Sigmoid colon (tissue), 7 donors: ENCODE measurements around the gene KCNMB3. TPM values are rescaled to one million over a fixed set of nuclear protein-coding genes. Genes with fewer than 3 reads are reported as not detected.

Experiments used
- DNase-seq: peaks from one replicate; pipeline ENCODE4 v3.0.0-alpha.2; 2019
- H3K27ac ChIP-seq, 4 donors: fragments of 200-600 bp; sonication (generic); one replicate each; pipeline ENCODE4 v1.5.1; 2016 to 2019; ENCODE audit warnings: mild to moderate bottlenecking in 1 of 4
- H3K27me3 ChIP-seq, 3 donors: fragments of 200-600 bp; sonication (generic); one replicate each; pipeline ENCODE4 v1.5.1; 2019; ENCODE audit warnings: mild to moderate bottlenecking in 1 of 3
- H3K36me3 ChIP-seq, 4 donors: fragments of 200-600 bp; sonication (generic); one replicate each; pipeline ENCODE4 v1.5.1; 2016 to 2019
- H3K4me1 ChIP-seq, 4 donors: fragments of 200-600 bp; sonication (generic); one replicate each; pipeline ENCODE4 v1.5.1; 2017 to 2019
- H3K4me3 ChIP-seq, 4 donors: fragments of 200-600 bp; sonication (generic); one replicate each; pipeline ENCODE4 v1.5.1; 2017 to 2019; ENCODE audit warnings: mild to moderate bottlenecking in 2 of 4, moderate library complexity in 1 of 4
- H3K9me3 ChIP-seq, 4 donors: fragments of 200-600 bp in 3 of 4; sonication (generic) in 3 of 4; one replicate each; pipeline versions ENCODE4 v1.5.1 to v1.6.1; 2013 to 2019
- EP300 ChIP-seq, 4 donors: sonication (generic); formaldehyde crosslinking; IDR thresholded peaks; one replicate each; pipeline ENCODE4 v1.6.1; 2017; ENCODE audit warnings: antibody characterized with exemption in 4 of 4
- POLR2A ChIP-seq, 2 donors: fragments of 450-650 bp; IDR thresholded peaks; one replicate each; pipeline ENCODE4 v1.6.1; 2016; ENCODE audit warnings: antibody characterized with exemption in 2 of 2, mild to moderate bottlenecking in 2 of 2, moderate library complexity in 2 of 2
- POLR2AphosphoS5 ChIP-seq, 4 donors: sonication (generic); formaldehyde crosslinking; IDR thresholded peaks; one replicate each; pipeline ENCODE4 v1.6.1; 2017; ENCODE audit warnings: antibody characterized with exemption in 4 of 4
- WGBS, 2 donors: extraction: QIAGEN DNeasy Blood & Tissue Kit; methylation state at CpG; one replicate each; pipeline ENCODE4 v1.1.7; 2013; 5-methylcytosine and 5-hydroxymethylcytosine counted together
- intact Hi-C: fragments of 100-400 bp; cut with DNase I; formaldehyde crosslinking; loops from one replicate; pipeline ENCODE4 v1.15.1; 2023
- polyA plus RNA-seq, 3 donors: library from polyadenylated mRNA; stranded (reverse); fragments of 200-250 nt; gene quantifications; one replicate each; pipeline ENCODE4 v1.2.3, GENCODE V29; 2013
- total RNA-seq, 4 donors: library from RNA; depleted of rRNA; stranded (reverse); fragments of >200 nt; gene quantifications; one replicate each; pipeline ENCODE4 v1.1.0, GENCODE V29; 2016
- TF ChIP-seq, protein P1 (sequence below), 4 experiments: fragments of 450-650 bp in 3 of 4; fragments of 200-600 bp in 1 of 4; IDR thresholded peaks; one replicate each; pipeline ENCODE4 v1.5.1; 2016 to 2019; ENCODE audit warnings: antibody characterized with exemption in 4 of 4, mild to moderate bottlenecking in 3 of 4, moderate library complexity in 2 of 4
- donor health status: healthy with polysubstance abuse.
- donor health status: Bipolar disorder and iron deficiency.
- donor health status: healthy.

The KCNMB3 gene
- total and polyA plus RNA-seq, 7 donors: 0.60 to 7.2 (median 2.7) TPM

DNA sequence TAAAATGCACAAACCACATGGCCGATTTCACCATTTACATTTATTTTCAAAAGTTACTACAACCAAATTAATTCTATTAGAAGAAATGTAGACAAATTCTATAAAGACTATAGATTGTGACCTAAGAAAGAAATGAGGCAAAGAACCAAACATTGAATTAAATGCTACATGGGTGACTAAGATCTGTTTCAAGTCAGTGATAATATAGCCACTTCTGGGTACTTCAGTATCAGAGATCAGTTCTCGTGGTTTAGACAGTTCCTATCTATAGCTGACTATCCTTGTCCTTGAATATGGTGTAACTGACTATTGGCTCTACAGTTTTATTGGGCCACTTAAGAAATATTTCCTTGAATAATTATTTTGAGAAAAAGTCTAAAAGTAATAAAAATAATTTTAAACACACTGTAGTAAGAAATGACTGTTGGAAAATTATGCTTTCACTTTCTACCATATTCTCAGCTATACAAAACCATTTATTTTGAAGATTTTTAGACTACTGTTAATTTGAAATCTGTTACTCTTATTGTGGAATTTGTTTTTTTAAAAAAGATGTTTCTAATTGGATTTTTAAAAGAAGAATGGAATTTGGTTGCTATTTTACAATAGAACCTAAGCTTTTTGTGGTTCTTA lies 14.1 kb downstream of the KCNMB3 start:
- H3K4me3 ChIP-seq: no peak overlapping the region
- no peaks in the 10 kb centered on the region for H3K27me3 ChIP-seq
- no peaks in the 10 kb centered on the region for H3K4me1 ChIP-seq
- H3K9me3 ChIP-seq: no peaks in the 10 kb centered on the region
- no peak for DNase-seq
- 85 to 93% methylated on average over 2 of the region's 2 CpGs for WGBS, 2 donors
- no peak overlapping the region for H3K27ac ChIP-seq
- TF ChIP-seq POLR2AphosphoS5 (IDR thresholded peaks at IDR 0.05) (no peak), POLR2A (IDR thresholded peaks at IDR 0.05) (no peak), EP300 (IDR thresholded peaks at IDR 0.05) (no peak)
- TF ChIP-seq, protein P1, sequence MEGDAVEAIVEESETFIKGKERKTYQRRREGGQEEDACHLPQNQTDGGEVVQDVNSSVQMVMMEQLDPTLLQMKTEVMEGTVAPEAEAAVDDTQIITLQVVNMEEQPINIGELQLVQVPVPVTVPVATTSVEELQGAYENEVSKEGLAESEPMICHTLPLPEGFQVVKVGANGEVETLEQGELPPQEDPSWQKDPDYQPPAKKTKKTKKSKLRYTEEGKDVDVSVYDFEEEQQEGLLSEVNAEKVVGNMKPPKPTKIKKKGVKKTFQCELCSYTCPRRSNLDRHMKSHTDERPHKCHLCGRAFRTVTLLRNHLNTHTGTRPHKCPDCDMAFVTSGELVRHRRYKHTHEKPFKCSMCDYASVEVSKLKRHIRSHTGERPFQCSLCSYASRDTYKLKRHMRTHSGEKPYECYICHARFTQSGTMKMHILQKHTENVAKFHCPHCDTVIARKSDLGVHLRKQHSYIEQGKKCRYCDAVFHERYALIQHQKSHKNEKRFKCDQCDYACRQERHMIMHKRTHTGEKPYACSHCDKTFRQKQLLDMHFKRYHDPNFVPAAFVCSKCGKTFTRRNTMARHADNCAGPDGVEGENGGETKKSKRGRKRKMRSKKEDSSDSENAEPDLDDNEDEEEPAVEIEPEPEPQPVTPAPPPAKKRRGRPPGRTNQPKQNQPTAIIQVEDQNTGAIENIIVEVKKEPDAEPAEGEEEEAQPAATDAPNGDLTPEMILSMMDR (IDR thresholded peaks at IDR 0.05): no peak
- peaks cover 0 to 28% (median 0%) of the 10 kb centered on the region in 4 donors for H3K36me3 ChIP-seq
- intact Hi-C loops: no loop called here

DNA sequence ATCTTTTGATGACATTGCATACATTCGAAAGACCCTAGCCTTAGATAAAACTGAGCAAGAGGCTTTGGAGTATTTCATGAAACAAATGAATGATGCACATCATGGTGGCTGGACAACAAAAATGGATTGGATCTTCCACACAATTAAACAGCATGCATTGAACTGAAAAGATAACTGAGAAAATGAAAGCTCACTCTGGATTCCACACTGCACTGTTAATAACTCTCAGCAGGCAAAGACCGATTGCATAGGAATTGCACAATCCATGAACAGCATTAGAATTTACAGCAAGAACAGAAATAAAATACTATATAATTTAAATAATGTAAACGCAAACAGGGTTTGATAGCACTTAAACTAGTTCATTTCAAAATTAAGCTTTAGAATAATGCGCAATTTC lies 16.7 kb downstream of the KCNMB3 start:
- no peak overlapping the region for H3K27ac ChIP-seq
- H3K36me3 ChIP-seq: peaks cover 0 to 48% (median 3%) of the 10 kb centered on the region in 4 donors
- no peak overlapping the region for H3K4me3 ChIP-seq
- TF ChIP-seq, protein P1 (IDR thresholded peaks at IDR 0.05): no peak
- TF ChIP-seq EP300 (IDR thresholded peaks at IDR 0.05) (no peak), POLR2AphosphoS5 (IDR thresholded peaks at IDR 0.05) (no peak), POLR2A (IDR thresholded peaks at IDR 0.05) (no peak)
- intact Hi-C loops: no loop called here
- no peaks in the 10 kb centered on the region for H3K4me1 ChIP-seq
- H3K9me3 ChIP-seq: no peaks in the 10 kb centered on the region
- no peak for DNase-seq
- WGBS, 2 donors: 94 to 95% methylated on average over 4 of the region's 4 CpGs
- no peaks in the 10 kb centered on the region for H3K27me3 ChIP-seq

DNA sequence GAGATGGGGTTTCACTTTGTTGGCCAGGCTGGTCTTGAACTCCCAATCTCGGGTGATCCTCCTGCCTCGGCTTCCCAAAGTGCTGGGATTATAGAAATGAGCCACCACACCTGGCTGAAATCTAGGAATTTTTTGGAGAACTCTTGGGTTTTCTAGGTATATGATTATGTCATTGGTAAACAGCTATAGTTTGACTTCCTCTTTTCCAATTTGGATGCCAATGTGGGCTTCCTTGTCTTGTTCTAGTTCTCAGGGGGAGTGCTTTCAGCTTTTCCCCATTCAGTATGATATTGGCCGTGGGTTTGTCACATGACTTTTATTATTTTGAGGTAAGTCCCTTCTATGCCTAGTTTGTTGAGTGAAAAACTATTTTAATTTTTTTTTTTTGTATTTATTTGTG lies 17.9 kb downstream of the KCNMB3 start:
- TF ChIP-seq, protein P1 (IDR thresholded peaks at IDR 0.05): no peak
- no peak for TF ChIP-seq POLR2A (IDR thresholded peaks at IDR 0.05)
- TF ChIP-seq POLR2AphosphoS5 (IDR thresholded peaks at IDR 0.05): no peak
- TF ChIP-seq EP300 (IDR thresholded peaks at IDR 0.05): no peak
- H3K4me3 ChIP-seq: no peak overlapping the region
- H3K27ac ChIP-seq: no peak overlapping the region
- no peak for DNase-seq
- intact Hi-C loops: no loop called here
- no peaks in the 10 kb centered on the region for H3K27me3 ChIP-seq
- H3K4me1 ChIP-seq: no peaks in the 10 kb centered on the region
- H3K9me3 ChIP-seq: no peaks in the 10 kb centered on the region
- 94 to 99% methylated on average over 3 of the region's 3 CpGs for WGBS, 2 donors
- peaks cover 0 to 57% (median 4%) of the 10 kb centered on the region in 4 donors for H3K36me3 ChIP-seq

DNA sequence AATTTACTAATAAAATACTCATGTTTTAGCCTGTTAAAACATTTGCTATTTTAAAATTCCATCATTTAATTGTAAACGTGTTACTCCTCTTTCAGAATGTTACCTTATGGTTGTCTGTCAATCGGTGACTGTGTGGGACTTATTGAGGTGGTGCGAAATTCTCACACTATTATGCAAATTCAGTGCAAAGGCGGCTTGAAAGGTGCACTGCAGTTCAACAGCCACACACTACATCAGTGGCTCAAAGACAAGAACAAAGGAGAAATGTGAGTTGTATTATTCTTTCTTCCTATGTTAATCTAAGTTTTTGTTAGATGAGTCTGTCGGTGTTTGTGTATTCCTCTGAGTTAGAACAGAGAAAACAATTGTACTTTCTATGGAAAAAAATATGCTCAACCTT lies 21.7 kb downstream of the KCNMB3 start:
- no peak overlapping the region for H3K27ac ChIP-seq
- no peaks in the 10 kb centered on the region for H3K27me3 ChIP-seq
- H3K36me3 ChIP-seq: peaks cover 0 to 69% (median 4%) of the 10 kb centered on the region in 4 donors
- no peak for DNase-seq
- H3K9me3 ChIP-seq: no peaks in the 10 kb centered on the region
- no peak overlapping the region for H3K4me3 ChIP-seq
- no peaks in the 10 kb centered on the region for H3K4me1 ChIP-seq
- intact Hi-C loops: no loop called here
- TF ChIP-seq EP300 (IDR thresholded peaks at IDR 0.05) (no peak), POLR2AphosphoS5 (IDR thresholded peaks at IDR 0.05) (no peak), POLR2A (IDR thresholded peaks at IDR 0.05) (no peak)
- TF ChIP-seq, protein P1 (IDR thresholded peaks at IDR 0.05): no peak
- 85 to 89% methylated on average over 5 of the region's 5 CpGs for WGBS, 2 donors

DNA sequence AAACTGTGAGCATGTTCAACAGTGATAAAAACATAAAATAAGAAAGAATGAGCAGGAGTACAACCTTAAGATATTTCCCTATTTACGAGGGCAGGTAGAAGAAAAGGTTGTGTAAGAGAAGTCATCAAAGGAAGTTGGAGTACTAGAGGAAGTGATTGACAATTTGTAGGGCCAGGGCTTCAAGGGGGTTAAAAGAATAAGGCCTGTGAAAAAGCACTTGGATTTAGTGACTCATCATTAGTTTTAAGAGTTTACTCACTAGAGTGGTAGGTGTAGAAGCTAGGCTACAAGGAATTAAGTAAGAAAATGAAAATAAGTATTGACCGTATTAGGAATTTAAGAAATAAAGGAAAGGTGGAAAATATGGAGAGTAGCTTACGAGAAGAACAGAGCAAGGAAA lies 23.6 kb downstream of the KCNMB3 start:
- intact Hi-C loops: no loop called here
- TF ChIP-seq POLR2A (IDR thresholded peaks at IDR 0.05): no peak
- TF ChIP-seq, protein P1 (IDR thresholded peaks at IDR 0.05): no peak
- no peak for TF ChIP-seq EP300 (IDR thresholded peaks at IDR 0.05)
- TF ChIP-seq POLR2AphosphoS5 (IDR thresholded peaks at IDR 0.05): no peak
- 89% methylated on average over 3 of the region's 3 CpGs for WGBS, 2 donors
- no peaks in the 10 kb centered on the region for H3K27me3 ChIP-seq
- no peak overlapping the region for H3K27ac ChIP-seq
- peaks cover 0 to 78% (median 4%) of the 10 kb centered on the region in 4 donors for H3K36me3 ChIP-seq
- no peak for DNase-seq
- H3K4me1 ChIP-seq: no peaks in the 10 kb centered on the region
- H3K4me3 ChIP-seq: no peak overlapping the region
- H3K9me3 ChIP-seq: no peaks in the 10 kb centered on the region
